GM21825 (cell line): Measurements from ENCODE around the gene RPL10A.

ENCODE experiments used
- ATAC-seq: cut with Tn5 transposase; IDR thresholded peaks from one replicate; pipeline ENCODE4 v1.9.1; 2021; ENCODE audit warnings: mild to moderate bottlenecking, moderate library complexity; ENCODE audit not compliant: unreplicated experiment

RPL10A gene

DNA sequence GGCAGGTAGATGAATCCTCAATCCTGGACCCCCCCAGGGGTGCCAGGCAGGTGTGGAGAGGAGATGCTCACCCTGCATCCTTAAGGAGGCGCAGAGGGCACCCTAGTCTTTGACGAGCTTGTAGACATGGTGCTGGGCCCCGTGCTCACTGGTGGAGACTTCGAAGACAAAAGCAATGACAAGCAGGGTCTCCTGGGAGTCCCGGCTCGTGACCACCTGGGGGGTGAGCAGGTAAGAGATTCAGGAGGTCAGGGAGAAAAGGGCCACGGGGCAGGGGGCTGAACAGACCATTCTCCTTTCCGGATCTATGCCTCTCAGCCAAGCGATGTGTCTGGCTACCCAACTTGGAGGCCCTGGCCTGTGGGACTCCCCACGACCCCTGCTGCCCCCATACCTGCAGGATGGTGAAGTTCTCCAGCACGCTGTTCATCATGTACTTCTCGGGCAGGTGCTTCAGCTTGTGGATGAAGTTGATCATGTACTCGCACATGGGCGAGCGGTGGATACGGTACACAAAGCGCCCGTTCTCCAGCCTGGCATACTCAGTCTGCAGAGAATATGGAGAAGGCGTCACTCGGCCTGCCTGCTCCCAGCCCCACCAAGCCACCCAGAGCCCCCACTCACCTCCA is 6.9 kb downstream of the RPL10A start:
- no peak for ATAC-seq

DNA sequence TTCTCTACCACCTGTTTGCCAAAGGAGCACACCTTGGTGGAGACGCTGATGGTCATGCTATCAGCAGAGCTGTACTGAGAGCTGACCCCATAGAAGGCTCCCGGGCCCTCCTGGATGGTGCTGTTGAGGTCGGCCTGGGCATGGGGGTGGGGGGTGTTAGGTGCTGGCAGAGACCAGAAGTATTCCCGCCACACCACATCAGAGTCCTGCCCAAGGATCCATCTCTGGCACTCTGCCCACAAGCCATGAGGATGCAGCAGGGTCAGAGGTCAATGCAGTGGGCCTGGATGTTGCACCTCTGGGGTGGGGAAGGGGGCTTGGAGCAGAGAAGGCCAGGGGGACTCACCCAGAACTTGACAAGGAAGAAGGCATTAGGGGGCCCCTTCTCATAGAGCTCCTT is 7.4 kb downstream of the RPL10A start:
- ATAC-seq, result no peak

DNA sequence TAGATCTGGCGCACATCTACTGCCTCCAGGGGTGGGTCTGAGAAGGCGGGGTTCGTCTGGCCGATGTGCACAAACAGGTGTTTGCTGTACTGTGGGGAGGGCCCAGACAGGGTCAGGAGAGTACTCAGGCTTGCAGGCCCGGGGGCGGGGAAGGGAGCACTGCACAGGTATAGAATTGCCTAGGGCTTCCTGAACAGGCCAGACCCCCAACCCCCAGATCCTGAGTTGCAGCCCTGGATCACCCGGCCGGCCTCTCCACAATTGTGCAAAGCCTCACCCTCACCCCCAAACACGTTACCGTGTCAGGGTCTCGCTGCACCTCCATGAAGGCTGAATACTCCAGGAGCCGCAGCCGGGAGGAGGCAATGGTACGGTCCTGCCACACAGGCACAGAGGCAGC is 7.8 kb downstream of the RPL10A start:
- no peak for ATAC-seq

DNA sequence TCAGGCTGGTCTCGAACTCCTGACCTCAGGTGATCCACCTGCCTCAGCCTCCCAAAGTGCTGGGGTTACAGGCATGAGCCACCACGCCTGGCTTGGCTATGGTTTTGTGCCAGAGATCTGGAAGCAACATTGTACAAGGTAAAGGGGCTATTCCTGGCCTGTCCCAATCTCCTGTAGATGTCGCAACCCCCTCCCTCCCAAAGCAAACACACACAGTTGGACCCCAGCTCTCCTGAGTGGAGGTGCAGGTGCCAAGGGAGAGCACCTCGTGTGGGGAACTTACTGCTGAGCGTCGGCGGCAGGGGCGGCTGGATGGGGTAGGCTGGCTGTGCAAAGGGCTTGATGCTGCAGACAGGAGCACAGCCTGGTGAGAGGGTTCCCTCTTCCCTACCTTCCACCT is 8.8 kb downstream of the RPL10A start:
- no peak for ATAC-seq

DNA sequence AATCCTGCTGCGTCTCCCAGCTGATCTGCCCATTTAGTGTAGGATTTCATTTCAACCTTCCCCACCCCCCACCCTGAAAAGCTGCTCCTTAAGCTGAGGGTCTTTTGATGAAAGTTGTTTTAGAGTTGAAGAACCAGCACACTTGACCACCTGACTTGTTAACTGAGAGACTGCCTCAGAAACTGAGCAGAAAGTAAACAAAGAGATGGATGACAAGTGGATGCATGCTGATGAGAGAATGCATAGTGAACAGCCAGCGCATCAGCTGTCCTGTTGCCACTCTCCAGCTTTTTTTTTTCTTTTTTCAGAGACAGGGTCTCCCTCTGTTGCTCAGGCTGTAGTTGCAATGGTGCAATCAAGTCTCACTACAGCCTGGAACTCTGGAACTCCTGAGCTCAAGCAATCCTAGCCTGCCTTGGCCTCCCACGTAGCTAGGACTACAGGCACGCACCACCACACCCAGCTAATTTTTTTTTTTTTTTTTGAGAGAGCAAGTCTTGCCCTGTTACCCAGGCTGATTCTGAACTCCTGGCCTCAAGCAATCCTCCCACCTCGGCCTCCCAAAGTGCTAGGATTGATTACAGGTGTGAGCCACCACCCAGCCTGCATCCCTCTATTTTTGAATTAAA is 9.5 kb downstream of the RPL10A start:
- ATAC-seq, result no peak

DNA sequence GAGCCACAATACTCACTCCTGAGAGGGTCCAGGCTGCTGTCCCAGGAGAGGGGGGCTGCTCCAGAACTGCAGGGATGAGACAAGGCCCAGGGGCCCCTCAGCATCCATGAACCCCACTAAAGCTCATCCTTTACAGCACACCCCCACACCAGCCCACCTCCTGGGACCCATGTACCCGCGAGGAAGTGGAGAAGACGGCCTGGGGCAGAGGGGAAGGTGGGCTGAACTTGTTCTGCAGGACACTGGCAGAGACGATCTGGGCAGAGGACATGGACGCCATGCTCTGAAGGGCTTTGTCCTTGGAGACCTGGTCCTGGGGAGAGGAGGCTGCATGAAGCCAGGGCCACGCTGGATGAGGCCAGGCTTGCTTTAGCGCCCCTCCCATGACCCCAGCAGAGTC is 10.1 kb downstream of the RPL10A start:
- no peak for ATAC-seq

DNA sequence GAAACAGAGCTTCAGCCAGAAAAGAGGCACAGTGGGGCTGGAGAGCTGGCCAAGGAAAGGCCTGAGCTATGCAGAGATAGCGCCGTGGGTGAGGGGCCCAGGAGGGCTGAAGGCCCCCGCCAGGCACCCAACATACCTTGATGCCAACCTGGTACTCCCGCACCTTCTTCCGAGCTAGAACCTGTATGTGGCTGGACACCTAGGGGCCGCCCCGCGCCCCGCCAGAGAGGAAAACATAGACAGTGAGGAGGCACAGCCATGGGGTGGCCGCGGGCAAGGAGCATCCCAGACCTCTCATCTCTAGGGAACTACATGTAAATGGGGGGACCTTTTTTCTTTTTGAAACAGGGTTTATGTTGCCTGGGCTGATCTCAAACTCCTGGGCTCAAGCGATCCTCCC is 12.0 kb downstream of the RPL10A start:
- ATAC-seq, result no peak

DNA sequence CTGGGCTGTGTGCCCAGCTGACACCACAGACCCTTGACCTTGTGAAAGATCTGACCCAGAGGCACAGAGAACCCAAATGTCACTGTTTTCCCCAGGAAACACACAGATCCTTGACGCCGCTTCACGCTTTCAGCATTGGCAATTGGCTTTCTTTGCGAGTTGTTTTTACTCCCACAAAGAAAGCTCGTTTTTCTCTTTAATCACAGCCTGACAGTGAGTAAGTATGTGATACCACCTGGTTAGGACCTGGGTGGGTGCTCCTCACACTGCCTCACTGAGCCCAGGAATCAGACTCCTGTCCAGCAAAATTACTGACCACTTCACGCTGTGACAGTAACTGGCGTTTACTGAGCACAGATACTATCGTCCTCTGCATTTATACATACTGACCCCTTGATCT is 13.0 kb downstream of the RPL10A start:
- no peak for ATAC-seq

DNA sequence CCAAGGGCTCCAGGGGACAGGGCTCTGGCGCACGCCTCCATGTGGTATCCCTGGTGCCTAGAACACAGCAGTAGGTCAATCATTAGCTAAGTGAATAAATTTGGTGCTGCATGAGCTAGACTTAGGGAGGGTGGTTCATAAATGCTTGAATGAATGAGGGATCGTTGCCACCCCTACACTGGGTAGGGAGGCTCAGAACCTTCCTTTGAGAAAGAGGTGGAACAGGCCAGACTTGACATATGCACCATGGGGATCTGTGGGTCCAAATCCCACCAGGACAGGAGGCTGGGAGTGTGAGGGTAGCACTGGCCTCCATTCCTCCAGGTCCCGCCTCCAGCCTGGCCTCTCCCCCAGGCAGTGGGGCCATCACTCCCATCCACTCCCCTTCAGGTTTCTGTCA is 14.9 kb downstream of the RPL10A start:
- no peak for ATAC-seq

DNA sequence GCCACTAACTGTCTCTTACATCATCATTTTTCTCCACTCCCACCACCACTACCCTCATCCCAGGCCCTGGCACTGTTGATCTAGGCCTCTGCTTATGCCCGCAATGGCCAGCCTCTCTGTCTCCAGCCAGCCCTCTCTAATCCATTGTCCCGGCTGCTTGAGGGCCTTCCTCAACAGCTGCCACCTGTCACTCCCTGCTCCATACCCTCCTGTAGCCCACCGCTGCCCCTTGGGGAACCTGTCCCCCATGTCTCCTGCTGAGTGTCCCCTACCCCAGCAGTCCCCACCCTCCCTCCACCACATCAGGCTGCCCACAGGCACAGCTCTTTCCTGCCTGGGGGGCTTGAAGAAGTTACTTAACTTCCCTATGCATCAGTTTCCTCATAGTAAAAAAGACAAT is 15.3 kb downstream of the RPL10A start:
- no peak for ATAC-seq

DNA sequence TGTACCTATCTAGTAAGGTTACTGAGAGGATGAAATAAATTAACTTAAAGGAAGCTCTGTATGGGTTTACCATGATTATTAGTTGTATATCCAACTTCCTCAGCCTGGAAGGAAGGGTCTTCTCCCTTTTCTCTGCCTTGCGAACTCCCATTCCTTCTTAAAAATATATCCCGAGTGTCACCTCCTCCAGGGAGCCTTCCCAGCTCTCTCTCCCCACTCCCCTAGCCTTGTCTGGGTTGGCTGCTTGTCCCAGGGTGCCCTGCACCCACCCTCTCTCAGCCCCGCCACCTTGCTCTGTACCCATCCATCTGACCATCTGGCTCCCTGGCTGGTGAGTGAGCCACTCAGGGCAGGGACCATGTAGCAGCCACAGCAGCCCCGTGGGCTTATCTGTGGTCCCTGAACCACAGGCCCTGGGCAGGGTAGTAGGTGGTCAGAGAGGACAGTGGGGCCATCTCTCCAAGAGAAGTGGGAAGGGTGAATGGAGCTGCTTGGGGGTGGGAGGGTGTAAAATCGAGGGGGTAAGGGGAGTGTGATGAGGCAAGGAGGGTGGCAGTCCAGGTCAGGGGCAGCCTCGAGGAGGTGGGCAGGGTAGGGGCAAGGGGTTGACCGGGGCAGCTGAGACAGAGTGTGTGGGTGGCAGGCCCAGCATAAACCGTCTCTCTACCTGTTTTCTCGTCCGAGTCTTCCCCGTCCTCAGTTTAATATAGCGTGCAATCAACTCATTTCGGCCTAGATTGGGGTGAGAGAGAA is 15.9 kb downstream of the RPL10A start:
- ATAC-seq, result no peak

DNA sequence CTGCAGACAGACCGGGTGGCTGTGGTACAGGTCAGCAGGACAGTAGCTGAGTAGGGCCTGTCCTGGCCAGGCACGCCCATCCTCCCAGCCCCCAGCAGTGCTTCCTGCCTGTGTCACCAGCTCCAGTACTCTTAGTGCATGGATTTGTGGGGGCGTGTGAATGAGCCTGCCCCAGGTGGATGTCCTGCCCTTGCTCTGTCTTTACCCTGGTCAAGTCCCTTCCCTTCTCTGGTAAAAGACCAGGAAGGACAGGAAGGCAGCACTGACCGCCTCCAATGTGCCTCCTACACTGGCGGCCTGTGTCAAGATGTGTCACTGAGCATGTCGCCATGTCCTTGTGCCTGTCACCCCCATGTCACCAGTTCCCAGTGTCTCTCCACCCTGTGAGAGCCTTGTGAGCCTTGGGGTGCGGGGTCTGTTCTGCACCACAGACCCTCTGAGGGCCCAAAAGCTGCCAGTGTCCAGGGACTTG is 16.8 kb downstream of the RPL10A start:
- no peak for ATAC-seq

DNA sequence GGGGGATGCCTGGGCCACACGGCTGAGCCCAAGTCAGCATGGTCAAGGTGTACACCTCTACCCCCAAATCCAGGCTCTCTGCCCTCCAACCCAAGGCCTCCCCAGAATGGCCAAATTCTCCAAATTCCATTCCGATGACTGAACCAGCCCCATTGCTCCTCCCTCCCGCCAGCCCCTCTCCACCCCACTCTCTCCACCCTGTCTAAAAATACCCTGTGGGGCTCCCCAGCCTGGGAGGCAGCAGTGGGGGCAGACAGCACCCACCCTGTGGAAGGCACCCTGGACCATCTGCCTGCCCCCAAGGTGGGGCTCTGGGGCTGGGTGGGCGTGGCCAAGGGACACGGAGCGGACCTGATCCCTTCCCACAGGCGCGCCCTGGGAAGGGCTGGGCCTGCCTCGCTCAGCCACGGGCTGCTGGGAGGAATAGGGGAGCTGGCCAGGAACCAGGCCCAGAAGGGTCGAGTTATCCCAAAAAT is 17.2 kb downstream of the RPL10A start:
- ATAC-seq, result no peak

DNA sequence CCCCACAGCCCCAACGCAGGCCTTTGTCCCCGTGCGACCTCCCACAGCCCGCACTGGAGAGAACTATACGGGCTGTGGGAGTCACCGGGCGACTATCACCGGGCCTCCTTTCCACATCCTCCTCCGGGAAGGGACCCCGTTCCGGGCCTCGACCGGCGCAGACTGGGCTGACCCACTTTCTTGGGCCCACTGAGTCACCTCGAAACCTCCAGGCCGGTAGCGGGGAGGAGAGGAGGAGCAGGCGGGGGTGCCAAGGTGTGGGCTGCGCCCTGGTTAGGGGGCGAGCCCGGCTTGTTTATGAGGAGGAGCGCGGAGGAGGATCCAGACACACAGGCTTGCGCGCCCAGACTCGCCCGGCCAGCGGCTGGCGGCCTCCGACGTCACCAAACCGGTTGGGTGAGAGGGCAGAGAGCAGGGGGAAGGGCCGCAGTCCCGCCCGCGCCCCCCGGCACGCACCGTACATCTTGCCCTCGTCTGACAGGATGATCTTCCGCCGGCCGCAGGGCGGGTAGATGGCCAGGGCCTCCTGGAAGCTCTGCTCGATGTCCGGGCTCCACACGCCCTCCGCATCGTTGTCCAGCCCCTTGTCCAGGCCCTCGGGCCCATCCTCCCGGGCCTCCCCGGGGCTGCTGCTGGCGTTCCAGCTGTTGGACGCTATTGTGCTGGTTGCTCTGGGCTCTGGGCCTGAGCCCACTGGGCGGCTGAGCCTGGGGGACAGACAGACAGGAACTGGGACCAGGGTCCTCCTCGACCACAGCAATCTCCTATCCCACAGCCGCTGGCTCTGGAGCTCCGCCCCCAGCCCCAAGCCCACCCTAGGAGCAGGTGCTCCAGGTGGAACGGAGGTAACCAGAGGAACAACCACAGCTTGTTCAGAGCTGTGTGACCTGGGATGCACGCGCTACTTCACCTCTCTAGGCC is 18.1 kb downstream of the RPL10A start:
- no peak for ATAC-seq

DNA sequence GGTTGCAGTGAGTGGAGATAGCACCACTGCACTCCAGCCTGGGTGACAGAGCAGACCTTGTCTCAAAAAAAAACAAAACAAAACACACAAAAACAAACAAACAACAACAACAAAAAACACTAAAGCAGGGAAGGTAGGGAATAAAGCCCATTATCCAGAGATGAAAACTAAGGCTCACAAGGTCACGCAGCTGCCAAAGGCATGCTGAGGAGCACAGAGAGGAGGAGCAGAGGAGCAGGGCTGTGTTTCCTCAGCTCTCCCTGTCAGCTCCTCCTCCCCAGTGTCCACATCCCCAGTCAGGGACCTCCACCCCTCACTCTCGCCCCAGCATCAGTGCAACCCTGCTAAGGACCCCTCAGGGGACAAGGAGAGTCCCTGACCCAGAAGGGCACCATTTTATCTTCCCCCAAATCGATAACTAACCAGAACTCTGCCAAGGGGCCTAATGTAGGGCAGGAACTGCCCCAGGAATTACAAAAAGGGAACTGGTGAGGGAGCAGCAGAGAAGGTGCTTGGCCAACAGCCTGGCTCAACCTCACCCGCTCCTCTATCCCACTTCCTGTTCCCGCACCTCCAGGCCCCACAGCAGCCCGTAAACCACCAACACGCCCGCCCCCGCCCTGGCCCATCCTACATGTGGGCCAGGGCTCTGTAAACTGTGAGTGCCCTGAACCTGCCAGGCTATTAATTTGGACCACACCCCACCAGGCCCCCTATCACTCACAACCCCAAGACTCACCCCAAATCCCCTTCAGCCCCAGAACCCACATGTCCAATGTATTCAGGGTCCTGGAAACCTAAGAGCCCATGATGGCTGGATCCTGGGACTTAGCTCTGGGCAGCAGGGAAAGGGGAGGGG is 19.7 kb downstream of the RPL10A start:
- no peak for ATAC-seq

DNA sequence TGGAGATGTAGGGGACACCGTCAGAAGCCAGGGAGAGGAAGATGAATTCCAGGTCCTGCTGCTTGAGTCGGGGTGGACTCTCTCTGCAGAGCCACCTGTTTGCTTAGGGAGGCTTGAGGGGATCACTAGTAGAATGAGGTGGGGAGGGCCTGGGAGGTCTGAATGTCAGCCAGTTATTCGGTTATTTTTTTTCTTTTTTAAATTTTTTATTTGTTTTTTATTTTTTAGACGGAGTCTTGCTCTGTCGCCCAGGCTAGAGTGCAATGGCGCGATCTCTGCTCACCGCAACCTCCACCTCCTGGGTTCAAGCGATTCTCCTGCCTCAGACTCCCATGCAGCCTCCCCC is 20.3 kb downstream of the RPL10A start:
- no peak for ATAC-seq

DNA sequence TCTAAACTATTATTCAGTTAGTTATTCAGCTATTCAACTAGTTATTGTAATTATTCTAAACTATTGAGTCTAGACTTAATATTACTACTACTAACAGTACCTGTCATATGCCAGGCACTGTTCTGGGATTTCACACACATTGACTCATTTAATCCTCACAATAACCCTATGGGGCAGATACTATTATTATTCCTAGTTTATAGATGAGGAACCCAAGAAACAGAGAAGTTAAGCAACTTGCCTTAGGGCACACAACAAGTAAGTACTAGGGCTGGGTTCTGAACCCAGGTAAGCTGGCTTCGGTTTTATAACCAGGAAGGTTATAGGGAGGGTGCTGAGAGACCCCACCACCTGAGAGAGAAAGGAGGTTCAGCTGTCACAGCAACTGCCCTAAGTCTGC is 20.9 kb downstream of the RPL10A start:
- no peak for ATAC-seq

DNA sequence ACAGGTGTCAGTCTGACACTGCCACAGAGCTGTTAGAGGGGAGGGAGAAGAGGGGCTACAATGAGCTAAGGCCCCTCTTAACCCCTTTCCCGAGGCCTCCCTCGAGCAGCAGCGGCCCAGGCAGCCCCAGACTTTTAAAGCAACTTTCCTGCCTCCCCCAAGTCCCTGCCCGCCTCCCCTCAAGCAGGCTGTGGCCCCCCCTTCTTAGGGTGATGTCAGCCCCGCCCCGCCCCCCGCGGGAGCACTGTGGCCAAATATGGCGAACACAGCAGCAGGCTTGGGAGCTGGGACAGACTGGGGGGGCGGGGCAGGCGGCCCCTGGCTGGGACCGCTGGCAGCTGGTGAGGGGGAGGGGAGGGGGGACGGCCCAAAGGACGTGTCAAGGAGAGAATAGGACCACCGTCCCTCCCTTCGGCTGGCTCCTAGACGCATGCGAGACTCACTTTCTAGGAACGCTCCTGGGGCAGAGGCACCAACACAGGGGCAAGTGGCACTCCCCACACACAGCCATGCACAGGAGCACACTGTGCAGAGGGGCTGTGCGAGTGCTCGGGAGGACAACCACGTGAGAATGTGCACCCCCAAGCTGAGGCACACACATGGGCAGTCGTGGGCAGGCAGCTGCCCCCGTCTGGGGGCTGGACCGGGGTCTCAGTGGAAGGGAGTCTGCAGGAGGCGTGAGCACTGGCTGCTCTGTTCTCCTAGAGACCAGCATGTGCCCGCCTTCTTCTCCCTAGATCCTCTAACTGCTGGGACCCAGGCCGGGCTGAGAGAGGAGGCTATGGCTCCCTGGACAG is 22.0 kb downstream of the RPL10A start:
- ATAC-seq, result no peak

DNA sequence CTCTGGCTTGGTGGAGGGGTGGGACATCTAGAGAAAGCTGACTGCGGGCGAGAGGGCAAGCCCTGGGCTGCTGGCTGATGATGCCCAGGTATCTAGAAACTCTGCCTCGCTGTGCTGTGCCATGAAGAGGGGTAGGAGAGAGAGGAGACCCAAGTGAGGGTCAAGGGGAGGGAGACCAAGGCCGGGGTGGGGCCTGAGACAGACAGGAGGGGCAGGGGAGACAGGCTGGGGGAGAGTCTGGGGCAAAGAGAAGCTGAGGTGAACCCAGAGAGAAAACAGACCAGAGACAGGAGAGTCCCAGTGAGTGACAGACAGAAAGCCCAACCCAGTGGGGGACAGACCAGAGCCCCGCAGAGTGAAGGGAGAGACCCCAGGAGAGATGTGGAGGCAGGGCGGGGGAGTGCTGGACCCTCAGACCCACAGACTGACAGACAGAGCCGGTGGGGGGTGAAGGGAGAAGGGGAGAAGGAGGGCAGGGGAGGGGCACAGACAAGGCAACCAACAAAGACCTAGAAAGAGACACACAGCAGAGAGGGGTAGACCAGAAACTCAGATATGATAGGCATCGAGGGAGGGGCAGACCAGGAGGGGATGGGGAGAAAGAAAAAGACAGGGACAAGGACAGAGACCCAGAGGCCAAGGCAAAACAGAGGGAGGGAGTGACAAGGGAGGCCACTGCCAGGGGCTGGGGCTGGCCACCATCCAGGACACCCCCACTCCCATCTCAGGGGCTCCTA is 22.8 kb downstream of the RPL10A start:
- no peak for ATAC-seq
